ENCODE results near the gene MITF.
A peak's percentile ranks its signal among the peaks of the same experiment; 100 is the strongest.

MITF gene

GRCh38 chr3:69739204-69740102 lies at the start of gene MITF:
MITF (plus strand) TSS chr3:69739464; CDS start chr3:69739598, 134 bp downstream.
- peak within 1 kb of the TSS; percentile 79 for H3K4me3 ChIP-seq (ENCODE audit: low read depth, low read length)
- peak within 1 kb of the TSS; percentile 90 for H2AFZ ChIP-seq (ENCODE audit: low read length, unreplicated experiment)
- no peak within 1 kb of the TSS for H3K27ac ChIP-seq (ENCODE audit: low read depth, low read length)
- no peaks in the 10 kb centered on the region for H3K79me2 ChIP-seq (ENCODE audit: control insufficient read depth, insufficient read depth, low read length, unreplicated experiment)
- no peaks in the 10 kb centered on the region for H3K36me3 ChIP-seq (ENCODE audit: insufficient read depth, low read length)
- H3K4me1 ChIP-seq (ENCODE audit: control insufficient read depth, insufficient read depth, low read length, unreplicated experiment), result peaks cover 12% of the 10 kb centered on the region
- peaks cover 14% of the 10 kb centered on the region; the same call in 1 of the 2 replicates for H3K27me3 ChIP-seq (ENCODE audit: insufficient read depth, low read length)

- H2AFZ ChIP-seq (ENCODE audit: low read length, unreplicated experiment), result no peak overlapping the region
- H3K27me3 ChIP-seq (ENCODE audit: insufficient read depth, low read length), result no peaks in the 10 kb centered on the region
- no peak overlapping the region for H3K27ac ChIP-seq (ENCODE audit: low read depth, low read length)
- H3K79me2 ChIP-seq (ENCODE audit: control insufficient read depth, insufficient read depth, low read length, unreplicated experiment), result no peaks in the 10 kb centered on the region
- H3K4me1 ChIP-seq (ENCODE audit: control insufficient read depth, insufficient read depth, low read length, unreplicated experiment), result peaks cover 5% of the 10 kb centered on the region
- H3K36me3 ChIP-seq (ENCODE audit: insufficient read depth, low read length), result no peaks in the 10 kb centered on the region
- H3K4me3 ChIP-seq (ENCODE audit: low read depth, low read length), result no peak overlapping the region
Measured at GRCh38 chr3:69691860-69692259, 47.4 kb upstream of the MITF start.

GRCh38 chr3:69692761-69693160 lies 46.5 kb upstream of the MITF start:
- Histone ChIP-seq H3K4me1 (ENCODE audit: control insufficient read depth, insufficient read depth, low read length, unreplicated experiment) (no peaks in the 10 kb centered on the region), H2AFZ (ENCODE audit: low read length, unreplicated experiment) (no peak overlapping the region), H3K27ac (ENCODE audit: low read depth, low read length) (no peak overlapping the region), H3K27me3 (ENCODE audit: insufficient read depth, low read length) (no peaks in the 10 kb centered on the region), H3K4me3 (ENCODE audit: low read depth, low read length) (no peak overlapping the region), H3K36me3 (ENCODE audit: insufficient read depth, low read length) (no peaks in the 10 kb centered on the region), H3K79me2 (ENCODE audit: control insufficient read depth, insufficient read depth, low read length, unreplicated experiment) (no peaks in the 10 kb centered on the region)

- Histone ChIP-seq H2AFZ (ENCODE audit: low read length, unreplicated experiment) (no peak overlapping the region), H3K79me2 (ENCODE audit: control insufficient read depth, insufficient read depth, low read length, unreplicated experiment) (no peaks in the 10 kb centered on the region), H3K27ac (ENCODE audit: low read depth, low read length) (no peak overlapping the region), H3K36me3 (ENCODE audit: insufficient read depth, low read length) (no peaks in the 10 kb centered on the region), H3K4me3 (ENCODE audit: low read depth, low read length) (no peak overlapping the region), H3K27me3 (ENCODE audit: insufficient read depth, low read length) (no peaks in the 10 kb centered on the region), H3K4me1 (ENCODE audit: control insufficient read depth, insufficient read depth, low read length, unreplicated experiment) (peaks cover 8% of the 10 kb centered on the region)
Measured at GRCh38 chr3:69695443-69695842, 43.8 kb upstream of the MITF start.

- Histone ChIP-seq H3K36me3 (ENCODE audit: insufficient read depth, low read length) (no peaks in the 10 kb centered on the region), H2AFZ (ENCODE audit: low read length, unreplicated experiment) (no peak overlapping the region), H3K4me1 (ENCODE audit: control insufficient read depth, insufficient read depth, low read length, unreplicated experiment) (peaks cover 8% of the 10 kb centered on the region), H3K4me3 (ENCODE audit: low read depth, low read length) (no peak overlapping the region), H3K27me3 (ENCODE audit: insufficient read depth, low read length) (no peaks in the 10 kb centered on the region), H3K79me2 (ENCODE audit: control insufficient read depth, insufficient read depth, low read length, unreplicated experiment) (no peaks in the 10 kb centered on the region), H3K27ac (ENCODE audit: low read depth, low read length) (no peak overlapping the region)
Measured at GRCh38 chr3:69695933-69696332, 43.3 kb upstream of the MITF start.

- Histone ChIP-seq H3K79me2 (ENCODE audit: control insufficient read depth, insufficient read depth, low read length, unreplicated experiment) (no peaks in the 10 kb centered on the region), H3K36me3 (ENCODE audit: insufficient read depth, low read length) (no peaks in the 10 kb centered on the region), H2AFZ (ENCODE audit: low read length, unreplicated experiment) (no peak overlapping the region), H3K4me3 (ENCODE audit: low read depth, low read length) (no peak overlapping the region), H3K27me3 (ENCODE audit: insufficient read depth, low read length) (no peaks in the 10 kb centered on the region), H3K27ac (ENCODE audit: low read depth, low read length) (no peak overlapping the region), H3K4me1 (ENCODE audit: control insufficient read depth, insufficient read depth, low read length, unreplicated experiment) (peaks cover 8% of the 10 kb centered on the region)
Measured at GRCh38 chr3:69696367-69696766, 42.9 kb upstream of the MITF start.

GRCh38 chr3:69697381-69697780 lies 41.9 kb upstream of the MITF start:
- H3K27ac ChIP-seq (ENCODE audit: low read depth, low read length), result no peak overlapping the region
- H3K36me3 ChIP-seq (ENCODE audit: insufficient read depth, low read length), result no peaks in the 10 kb centered on the region
- peaks cover 8% of the 10 kb centered on the region for H3K4me1 ChIP-seq (ENCODE audit: control insufficient read depth, insufficient read depth, low read length, unreplicated experiment)

GRCh38 chr3:69698728-69699127 lies 40.5 kb upstream of the MITF start:
- H3K27me3 ChIP-seq (ENCODE audit: insufficient read depth, low read length), result no peaks in the 10 kb centered on the region
- H3K36me3 ChIP-seq (ENCODE audit: insufficient read depth, low read length), result no peaks in the 10 kb centered on the region
- H2AFZ ChIP-seq (ENCODE audit: low read length, unreplicated experiment), result no peak overlapping the region

More at GRCh38 chr3:69697381-69697780, 41.9 kb upstream of the MITF start:
- H3K79me2 ChIP-seq (ENCODE audit: control insufficient read depth, insufficient read depth, low read length, unreplicated experiment), result no peaks in the 10 kb centered on the region
- no peaks in the 10 kb centered on the region for H3K27me3 ChIP-seq (ENCODE audit: insufficient read depth, low read length)
- no peak overlapping the region for H3K4me3 ChIP-seq (ENCODE audit: low read depth, low read length)
- no peak overlapping the region for H2AFZ ChIP-seq (ENCODE audit: low read length, unreplicated experiment)

GRCh38 chr3:69699183-69699582 lies 40.1 kb upstream of the MITF start:
- H3K4me3 ChIP-seq (ENCODE audit: low read depth, low read length), result no peak overlapping the region
- H3K4me1 ChIP-seq (ENCODE audit: control insufficient read depth, insufficient read depth, low read length, unreplicated experiment), result peaks cover 8% of the 10 kb centered on the region
- H3K27ac ChIP-seq (ENCODE audit: low read depth, low read length), result no peak overlapping the region
- H3K36me3 ChIP-seq (ENCODE audit: insufficient read depth, low read length), result no peaks in the 10 kb centered on the region
- no peak overlapping the region for H2AFZ ChIP-seq (ENCODE audit: low read length, unreplicated experiment)
- H3K79me2 ChIP-seq (ENCODE audit: control insufficient read depth, insufficient read depth, low read length, unreplicated experiment), result no peaks in the 10 kb centered on the region
- H3K27me3 ChIP-seq (ENCODE audit: insufficient read depth, low read length), result no peaks in the 10 kb centered on the region

More at GRCh38 chr3:69698728-69699127, 40.5 kb upstream of the MITF start:
- no peak overlapping the region for H3K4me3 ChIP-seq (ENCODE audit: low read depth, low read length)
- H3K27ac ChIP-seq (ENCODE audit: low read depth, low read length), result no peak overlapping the region
- peaks cover 8% of the 10 kb centered on the region for H3K4me1 ChIP-seq (ENCODE audit: control insufficient read depth, insufficient read depth, low read length, unreplicated experiment)
- no peaks in the 10 kb centered on the region for H3K79me2 ChIP-seq (ENCODE audit: control insufficient read depth, insufficient read depth, low read length, unreplicated experiment)

GRCh38 chr3:69700949-69701348 lies 38.3 kb upstream of the MITF start:
- Histone ChIP-seq H3K4me1 (ENCODE audit: control insufficient read depth, insufficient read depth, low read length, unreplicated experiment) (peaks cover 8% of the 10 kb centered on the region), H3K4me3 (ENCODE audit: low read depth, low read length) (no peak overlapping the region), H3K79me2 (ENCODE audit: control insufficient read depth, insufficient read depth, low read length, unreplicated experiment) (no peaks in the 10 kb centered on the region), H3K27ac (ENCODE audit: low read depth, low read length) (no peak overlapping the region), H3K36me3 (ENCODE audit: insufficient read depth, low read length) (no peaks in the 10 kb centered on the region), H3K27me3 (ENCODE audit: insufficient read depth, low read length) (peaks cover 5% of the 10 kb centered on the region; the same call in 1 of the 2 replicates), H2AFZ (ENCODE audit: low read length, unreplicated experiment) (no peak overlapping the region)
